GM12878 (cell line): ENCODE results near the gene JADE1. TPM values are rescaled to one million over a fixed set of nuclear protein-coding genes. Genes with fewer than 3 reads are reported as not detected.
A peak's percentile ranks its signal among the peaks of the same experiment; 100 is the strongest.

Experiments used
- ATAC-seq: fragments of 200-7000 bp; cut with Tn5 transposase; 3 replicates; pipeline ENCODE4 v1.9.1; 2020; ENCODE audit warnings: mild to moderate bottlenecking, moderate library complexity
- BruUV-seq: library from RNA; stranded (reverse); fragments of 400-500 nt; replicated peaks from 2 replicates; lab custom pipeline; 2021; lab: Mats Ljungman, UMichigan
- CTCF ChIA-PET: fragments of 300-600 bp; sonication (Branson Sonifier 250); formaldehyde crosslinking; extraction: SDS; loops from one replicate; lab custom pipeline; 2021; ENCODE audit warnings: inconsistent platforms; lab: Yijun Ruan, JAX
- POLR2A ChIA-PET: fragments of 350-600 bp; formaldehyde crosslinking; extraction: SDS; loops from one replicate; lab custom pipeline; 2021; ENCODE audit warnings: inconsistent platforms; lab: Charles Lee
- RAD21 ChIA-PET: fragments of 300-600 bp; sonication (Branson Sonifier 250); formaldehyde crosslinking; loops from one replicate; lab custom pipeline; 2023; ENCODE audit warnings: antibody characterized with exemption; ENCODE audit not compliant: unreplicated experiment; lab: Charles Lee
- SMC1A ChIA-PET: fragments of 300-600 bp; sonication (Branson Sonifier 250); formaldehyde crosslinking; loops from one replicate; lab custom pipeline; 2023; ENCODE audit not compliant: unreplicated experiment, uncharacterized antibody; lab: Charles Lee
- DNase-seq: peaks from one replicate; pipeline ENCODE4 v3.0.0-alpha.2; 2011; ENCODE audit warnings: low read depth, low spot score
- FAIRE-seq: peaks from 3 replicates; lab custom pipeline; 2011; peaks lifted over from hg19 to GRCh38; lab: Jason Lieb, UNC
- H2AFZ ChIP-seq: 2 replicates; pipeline ENCODE4 v1.6.0; 2011; ENCODE audit warnings: low read depth, low read length, control low read depth; ENCODE audit not compliant: control insufficient read depth
- H3K27ac ChIP-seq: 2 replicates; pipeline ENCODE4 v1.5.1; 2011; ENCODE audit warnings: control low read depth; ENCODE audit not compliant: control insufficient read depth, insufficient read depth
- H3K27me3 ChIP-seq, 2 experiments: replicated peaks in 1 of 2; 2 replicates each; pipeline versions ENCODE4 v1.6.0 to v1.6.1; 2011; ENCODE audit warnings: low read length in 1 of 2; ENCODE audit not compliant: control insufficient read depth in 2 of 2, insufficient read depth in 2 of 2
- H3K36me3 ChIP-seq, 2 experiments: 2 replicates each; pipeline ENCODE4 v1.5.1; 2011; ENCODE audit warnings: low read length in 1 of 2; ENCODE audit not compliant: control insufficient read depth in 2 of 2, insufficient read depth in 2 of 2
- H3K4me1 ChIP-seq: 2 replicates; pipeline ENCODE4 v1.6.1; 2011; ENCODE audit warnings: mild to moderate bottlenecking, low read length, moderate library complexity, mixed read lengths; ENCODE audit not compliant: control insufficient read depth, insufficient read depth
- H3K4me2 ChIP-seq: 2 replicates; pipeline ENCODE4 v1.6.0; 2011; ENCODE audit warnings: control low read depth; ENCODE audit not compliant: control insufficient read depth, insufficient read depth
- H3K4me3 ChIP-seq: fragments of 200-600 bp; sonication (generic); 2 replicates; pipeline ENCODE4 v1.5.1; 2016
- H3K79me2 ChIP-seq: 2 replicates; pipeline ENCODE4 v1.6.0; 2011; ENCODE audit warnings: low read length; ENCODE audit not compliant: control insufficient read depth, insufficient read depth
- H3K9ac ChIP-seq: 2 replicates; pipeline ENCODE4 v1.8.0; 2011; ENCODE audit warnings: low read length, control low read depth, mixed read lengths; ENCODE audit not compliant: control insufficient read depth, insufficient read depth
- H3K9me3 ChIP-seq: replicated peaks from 3 replicates; pipeline ENCODE4 v1.5.1; 2011; ENCODE audit warnings: mild to moderate bottlenecking, low read length; ENCODE audit not compliant: control insufficient read depth, insufficient read depth
- H4K20me1 ChIP-seq: 2 replicates; pipeline ENCODE4 v1.6.0; 2011; ENCODE audit not compliant: control insufficient read depth, insufficient read depth
- BACH1 ChIP-seq: fragments of 450-650 bp; IDR thresholded peaks from 2 replicates; pipeline ENCODE4 v1.6.1; 2017; ENCODE audit warnings: mild to moderate bottlenecking, borderline replicate concordance
- ETV6 ChIP-seq, 2 experiments: fragments of 450-650 bp in 1 of 2; IDR thresholded peaks in 1 of 2; conservative IDR thresholded peaks in 1 of 2; 2 replicates each; pipeline ENCODE4 v1.6.1; 2014; ENCODE audit warnings: antibody characterized with exemption in 1 of 2, borderline replicate concordance in 1 of 2, low read depth in 1 of 2, mild to moderate bottlenecking in 1 of 2, moderate library complexity in 1 of 2
- GATAD2B ChIP-seq: fragments of 450-650 bp; conservative IDR thresholded peaks from 2 replicates; pipeline ENCODE4 v1.6.1; 2017; ENCODE audit warnings: low read depth, mild to moderate bottlenecking, moderate library complexity
- IKZF1 ChIP-seq: fragments of 450-650 bp; conservative IDR thresholded peaks from 2 replicates; pipeline ENCODE4 v1.6.1; 2017; ENCODE audit warnings: antibody characterized with exemption, mild to moderate bottlenecking
- IKZF2 ChIP-seq, 2 experiments: fragments of 450-650 bp; IDR thresholded peaks; 2 replicates each; pipeline ENCODE4 v1.6.1; 2017; ENCODE audit warnings: mild to moderate bottlenecking in 2 of 2, moderate library complexity in 2 of 2
- IRF4 ChIP-seq: IDR thresholded peaks from 2 replicates; pipeline ENCODE4 v1.6.1; 2011; ENCODE audit warnings: low read depth, low read length
- NFYA ChIP-seq: IDR thresholded peaks from 2 replicates; pipeline ENCODE4 v1.6.1; 2011; ENCODE audit warnings: low read depth, mild to moderate bottlenecking, low read length, improper control_type of control experiment, borderline replicate concordance
- RUNX3 ChIP-seq: IDR thresholded peaks from 2 replicates; pipeline ENCODE4 v1.6.1; 2012; ENCODE audit warnings: low read length, inconsistent platforms
- SIN3A ChIP-seq: IDR thresholded peaks from 2 replicates; pipeline ENCODE4 v1.6.1; 2012; ENCODE audit warnings: low read depth, low read length, improper control_type of control experiment
- ZNF207 ChIP-seq: fragments of 450-650 bp; IDR thresholded peaks from 2 replicates; pipeline ENCODE4 v1.6.1; 2014; ENCODE audit warnings: antibody characterized with exemption, mild to moderate bottlenecking, borderline replicate concordance
- WGBS: methylation state at CpG from one replicate; pipeline ENCODE4 v1.1.6; 2016; ENCODE audit warnings: low lambda C conversion rate; ENCODE audit not compliant: insufficient replicate concordance, insufficient coverage; ENCODE audit errors: missing lambda C conversion rate; 5-methylcytosine and 5-hydroxymethylcytosine counted together
- in situ Hi-C: fragments of 300-500 bp; cut with MboI; formaldehyde crosslinking; loops from 9 replicates; pipeline ENCODE4 v1.14.3; 2018; ENCODE audit warnings: mixed read lengths
- intact Hi-C: fragments of 100-400 bp; cut with micrococcal nuclease; formaldehyde crosslinking; loops from one replicate; pipeline ENCODE4 v1.14.2; 2022; ENCODE audit not compliant: unreplicated experiment
- polyA plus RNA-seq, 11 experiments: library from polyadenylated mRNA; depleted of rRNA in 4 of 11; unstranded in 6 of 11; stranded (reverse) in 5 of 11; fragments of >200 nt; fragmentation: Nextera tagmentation in 4 of 11; fragmentation: Illumina TruSeq in 1 of 11; extraction: Ambion mirVana in 4 of 11; extraction: Trizol in 1 of 11; gene quantifications; 1 replicate in 1 of 11; 2 replicates in 10 of 11; pipeline versions ENCODE4 v1.2.1 to v1.2.3, GENCODE V29; 2011 to 2016; ENCODE audit warnings: inconsistent platforms in 2 of 11, missing spikeins in 2 of 11, low read depth in 1 of 11
- total RNA-seq, 4 experiments: library from RNA; depleted of rRNA in 3 of 4; stranded (reverse); fragments of >200 nt in 3 of 4; fragmentation: Illumina TruSeq in 1 of 4; extraction: Trizol in 1 of 4; gene quantifications; 2 replicates each; pipeline versions ENCODE4 v1.2.1 to v1.2.3, GENCODE V29; 2013 to 2021
- TF ChIP-seq, protein P1 (sequence below): IDR thresholded peaks from 2 replicates; pipeline ENCODE4 v1.6.1; 2012; ENCODE audit warnings: low read length, inconsistent platforms
- TF ChIP-seq, protein P2 (sequence below): fragments of 450-650 bp; IDR thresholded peaks from 2 replicates; pipeline ENCODE4 v1.6.1; 2017; ENCODE audit warnings: mild to moderate bottlenecking, low read depth, inconsistent platforms; ENCODE audit not compliant: poor library complexity, severe bottlenecking
- TF ChIP-seq, protein P3 (sequence below): fragments of 450-650 bp; IDR thresholded peaks from 2 replicates; pipeline ENCODE4 v1.6.1; 2016; ENCODE audit warnings: mild to moderate bottlenecking
- TF ChIP-seq, protein P4 (sequence below): fragments of 450-650 bp; IDR thresholded peaks from 2 replicates; pipeline ENCODE4 v1.6.1; 2017; ENCODE audit warnings: mild to moderate bottlenecking, moderate library complexity

Gene JADE1
- total and polyA plus RNA-seq, 10 of the 15 experiments (the other 5 are each of a cell fraction or from before 2014, with no cell fraction given): 5.9 to 27.2 (median 15.8) TPM

DNA sequence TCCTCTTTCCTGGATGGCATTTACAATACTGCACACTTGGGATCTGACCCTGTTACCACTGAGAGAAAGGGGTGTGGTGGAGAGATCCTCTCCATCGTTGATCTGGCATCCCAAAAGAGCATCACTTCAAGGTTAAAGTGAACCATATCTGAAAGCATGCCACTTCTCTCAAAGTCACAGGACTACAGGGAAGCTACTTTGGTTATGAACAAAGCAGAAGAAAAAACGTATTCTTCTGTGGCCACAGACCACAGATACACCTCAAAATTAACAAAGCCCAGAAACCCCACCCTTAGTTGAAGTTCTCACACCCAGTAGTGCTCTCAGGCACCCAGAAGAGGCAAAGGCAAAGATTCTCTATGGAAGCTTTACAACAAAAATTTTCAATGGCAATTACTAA is 108.3 kb downstream of the JADE1 start:
- Histone ChIP-seq H4K20me1 (no peaks in the 10 kb centered on the region), H3K27me3 (no peaks in the 10 kb centered on the region), H3K4me3 (no peak overlapping the region), H3K27ac (peak overlapping the region; percentile 86), H2AFZ (no peak overlapping the region), H3K9ac (no peak overlapping the region), H3K4me2 (no peak overlapping the region; the same call in 1 of the 2 replicates), H3K9me3 (no peaks in the 10 kb centered on the region; the same call in none of the 3 replicates), H3K36me3 (no peaks in the 10 kb centered on the region), H3K79me2 (no peaks in the 10 kb centered on the region), H3K4me1 (peaks cover 32% of the 10 kb centered on the region)
- no peak for FAIRE-seq
- ATAC-seq: peak; percentile 74
- CTCF ChIA-PET: interaction anchor here (0.6 to 1.0 kb wide), 2 partner anchors 15 to 159 kb away, joined by 4 read pairs; no protein-coding TSS in a partner anchor
- in situ Hi-C loops: no loop called here
- no TSS peak for BruUV-seq
- RAD21 ChIA-PET: interaction anchor here (0.9 to 5.1 kb wide), 5 partner anchors 85 to 177 kb away, joined by 3 to 25 read pairs (median 6); partner anchors contain the start of genes C4orf33 and SCLT1
- POLR2A ChIA-PET: interaction anchor here (0.6 to 0.8 kb wide), 2 partner anchors 56 to 400 kb away, joined by 3 read pairs; no protein-coding TSS in a partner anchor
- intact Hi-C loops: no loop called here
- WGBS: 0% methylated on average over 2 of the region's 2 CpGs
- DNase-seq: peak; percentile 68
- SMC1A ChIA-PET: interaction anchor here (0.7 to 2.7 kb wide), 12 partner anchors 10 to 631 kb away, joined by 3 to 11 read pairs (median 4); partner anchors contain the start of gene SCLT1
- TF ChIP-seq GATAD2B (peak; percentile 64), ETV6 (conservative IDR thresholded peaks at IDR 0.05 in 1 of 2, IDR thresholded peaks at IDR 0.05 in 1 of 2; ENCODE audit: borderline replicate concordance in 1 of 2, low read depth in 1 of 2) (0 out of 4 replicates have a peak, but pooled peaks of 1 of the 2 experiments have one; percentile 18), IKZF1 (peak; percentile 77), IRF4 (peak; percentile 75), NFYA (no peak), IKZF2 (IDR thresholded peaks at IDR 0.05) (peak; percentile 93 to 94), RUNX3 (peak; percentile 98), SIN3A (no peak), BACH1 (no peak), ZNF207 (no peak)
- TF ChIP-seq, protein P1, sequence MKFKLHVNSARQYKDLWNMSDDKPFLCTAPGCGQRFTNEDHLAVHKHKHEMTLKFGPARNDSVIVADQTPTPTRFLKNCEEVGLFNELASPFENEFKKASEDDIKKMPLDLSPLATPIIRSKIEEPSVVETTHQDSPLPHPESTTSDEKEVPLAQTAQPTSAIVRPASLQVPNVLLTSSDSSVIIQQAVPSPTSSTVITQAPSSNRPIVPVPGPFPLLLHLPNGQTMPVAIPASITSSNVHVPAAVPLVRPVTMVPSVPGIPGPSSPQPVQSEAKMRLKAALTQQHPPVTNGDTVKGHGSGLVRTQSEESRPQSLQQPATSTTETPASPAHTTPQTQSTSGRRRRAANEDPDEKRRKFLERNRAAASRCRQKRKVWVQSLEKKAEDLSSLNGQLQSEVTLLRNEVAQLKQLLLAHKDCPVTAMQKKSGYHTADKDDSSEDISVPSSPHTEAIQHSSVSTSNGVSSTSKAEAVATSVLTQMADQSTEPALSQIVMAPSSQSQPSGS: peak; percentile 78; the same call in 1 of the 2 replicates
- TF ChIP-seq, protein P2, sequence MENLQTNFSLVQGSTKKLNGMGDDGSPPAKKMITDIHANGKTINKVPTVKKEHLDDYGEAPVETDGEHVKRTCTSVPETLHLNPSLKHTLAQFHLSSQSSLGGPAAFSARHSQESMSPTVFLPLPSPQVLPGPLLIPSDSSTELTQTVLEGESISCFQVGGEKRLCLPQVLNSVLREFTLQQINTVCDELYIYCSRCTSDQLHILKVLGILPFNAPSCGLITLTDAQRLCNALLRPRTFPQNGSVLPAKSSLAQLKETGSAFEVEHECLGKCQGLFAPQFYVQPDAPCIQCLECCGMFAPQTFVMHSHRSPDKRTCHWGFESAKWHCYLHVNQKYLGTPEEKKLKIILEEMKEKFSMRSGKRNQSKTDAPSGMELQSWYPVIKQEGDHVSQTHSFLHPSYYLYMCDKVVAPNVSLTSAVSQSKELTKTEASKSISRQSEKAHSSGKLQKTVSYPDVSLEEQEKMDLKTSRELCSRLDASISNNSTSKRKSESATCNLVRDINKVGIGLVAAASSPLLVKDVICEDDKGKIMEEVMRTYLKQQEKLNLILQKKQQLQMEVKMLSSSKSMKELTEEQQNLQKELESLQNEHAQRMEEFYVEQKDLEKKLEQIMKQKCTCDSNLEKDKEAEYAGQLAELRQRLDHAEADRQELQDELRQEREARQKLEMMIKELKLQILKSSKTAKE: peak; percentile 67
- TF ChIP-seq, protein P3, sequence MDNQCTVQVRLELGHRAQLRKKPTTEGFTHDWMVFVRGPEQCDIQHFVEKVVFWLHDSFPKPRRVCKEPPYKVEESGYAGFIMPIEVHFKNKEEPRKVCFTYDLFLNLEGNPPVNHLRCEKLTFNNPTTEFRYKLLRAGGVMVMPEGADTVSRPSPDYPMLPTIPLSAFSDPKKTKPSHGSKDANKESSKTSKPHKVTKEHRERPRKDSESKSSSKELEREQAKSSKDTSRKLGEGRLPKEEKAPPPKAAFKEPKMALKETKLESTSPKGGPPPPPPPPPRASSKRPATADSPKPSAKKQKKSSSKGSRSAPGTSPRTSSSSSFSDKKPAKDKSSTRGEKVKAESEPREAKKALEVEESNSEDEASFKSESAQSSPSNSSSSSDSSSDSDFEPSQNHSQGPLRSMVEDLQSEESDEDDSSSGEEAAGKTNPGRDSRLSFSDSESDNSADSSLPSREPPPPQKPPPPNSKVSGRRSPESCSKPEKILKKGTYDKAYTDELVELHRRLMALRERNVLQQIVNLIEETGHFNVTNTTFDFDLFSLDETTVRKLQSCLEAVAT: peak; percentile 94
- TF ChIP-seq, protein P4, sequence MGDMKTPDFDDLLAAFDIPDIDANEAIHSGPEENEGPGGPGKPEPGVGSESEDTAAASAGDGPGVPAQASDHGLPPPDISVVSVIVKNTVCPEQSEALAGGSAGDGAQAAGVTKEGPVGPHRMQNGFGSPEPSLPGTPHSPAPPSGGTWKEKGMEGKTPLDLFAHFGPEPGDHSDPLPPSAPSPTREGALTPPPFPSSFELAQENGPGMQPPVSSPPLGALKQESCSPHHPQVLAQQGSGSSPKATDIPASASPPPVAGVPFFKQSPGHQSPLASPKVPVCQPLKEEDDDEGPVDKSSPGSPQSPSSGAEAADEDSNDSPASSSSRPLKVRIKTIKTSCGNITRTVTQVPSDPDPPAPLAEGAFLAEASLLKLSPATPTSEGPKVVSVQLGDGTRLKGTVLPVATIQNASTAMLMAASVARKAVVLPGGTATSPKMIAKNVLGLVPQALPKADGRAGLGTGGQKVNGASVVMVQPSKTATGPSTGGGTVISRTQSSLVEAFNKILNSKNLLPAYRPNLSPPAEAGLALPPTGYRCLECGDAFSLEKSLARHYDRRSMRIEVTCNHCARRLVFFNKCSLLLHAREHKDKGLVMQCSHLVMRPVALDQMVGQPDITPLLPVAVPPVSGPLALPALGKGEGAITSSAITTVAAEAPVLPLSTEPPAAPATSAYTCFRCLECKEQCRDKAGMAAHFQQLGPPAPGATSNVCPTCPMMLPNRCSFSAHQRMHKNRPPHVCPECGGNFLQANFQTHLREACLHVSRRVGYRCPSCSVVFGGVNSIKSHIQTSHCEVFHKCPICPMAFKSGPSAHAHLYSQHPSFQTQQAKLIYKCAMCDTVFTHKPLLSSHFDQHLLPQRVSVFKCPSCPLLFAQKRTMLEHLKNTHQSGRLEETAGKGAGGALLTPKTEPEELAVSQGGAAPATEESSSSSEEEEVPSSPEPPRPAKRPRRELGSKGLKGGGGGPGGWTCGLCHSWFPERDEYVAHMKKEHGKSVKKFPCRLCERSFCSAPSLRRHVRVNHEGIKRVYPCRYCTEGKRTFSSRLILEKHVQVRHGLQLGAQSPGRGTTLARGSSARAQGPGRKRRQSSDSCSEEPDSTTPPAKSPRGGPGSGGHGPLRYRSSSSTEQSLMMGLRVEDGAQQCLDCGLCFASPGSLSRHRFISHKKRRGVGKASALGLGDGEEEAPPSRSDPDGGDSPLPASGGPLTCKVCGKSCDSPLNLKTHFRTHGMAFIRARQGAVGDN: peak; percentile 95
